Panc1 (cell line): ENCODE data around the gene APOL5. TPM values are rescaled to one million over a fixed set of nuclear protein-coding genes. Genes with fewer than 3 reads are reported as not detected.

Experiments used
- ATAC-seq: fragments of 200-7000 bp; cut with Tn5 transposase; 2 replicates; pipeline ENCODE4 v1.9.1; 2020; ENCODE audit warnings: mild to moderate bottlenecking, moderate library complexity
- BruUV-seq: library from RNA; stranded (reverse); fragments of 400-500 nt; replicated peaks from 2 replicates; lab custom pipeline; 2021; lab: Mats Ljungman, UMichigan
- CTCF ChIA-PET: fragments of 300-600 bp; sonication (Branson Sonifier 250); formaldehyde crosslinking; loops from one replicate; lab custom pipeline; 2022; ENCODE audit warnings: antibody characterized with exemption; lab: Charles Lee
- POLR2A ChIA-PET: fragments of 300-600 bp; sonication (Branson Sonifier 250); formaldehyde crosslinking; loops from one replicate; lab custom pipeline; 2022; ENCODE audit warnings: antibody characterized with exemption; lab: Charles Lee
- DNase-seq: peaks from one replicate; pipeline ENCODE4 v3.0.0-alpha.2; 2010; ENCODE audit warnings: low read depth, low spot score
- H3K27ac ChIP-seq: 2 replicates; pipeline ENCODE4 v1.5.1; 2011; ENCODE audit warnings: mild to moderate bottlenecking, low read length, inconsistent platforms
- H3K27me3 ChIP-seq: fragments of 200-500 bp; sonication (Bioruptor generic); 2 replicates; pipeline ENCODE4 v1.6.0; 2014; ENCODE audit warnings: low read length, inconsistent platforms; ENCODE audit not compliant: control insufficient read depth, insufficient read depth
- H3K36me3 ChIP-seq: fragments of 200-500 bp; sonication (Bioruptor generic); 2 replicates; pipeline ENCODE4 v1.5.1; 2014; ENCODE audit warnings: inconsistent platforms, mild to moderate bottlenecking, low read length, moderate library complexity; ENCODE audit not compliant: control insufficient read depth, insufficient read depth
- H3K4me1 ChIP-seq: 2 replicates; pipeline ENCODE4 v1.5.1; 2011; ENCODE audit warnings: inconsistent platforms, mild to moderate bottlenecking, low read length, moderate library complexity; ENCODE audit not compliant: control insufficient read depth, insufficient read depth
- H3K4me3 ChIP-seq, 2 experiments: 2 replicates each; pipeline ENCODE4 v1.5.1; 2011 to 2012; ENCODE audit warnings: low read depth in 2 of 2, low read length in 2 of 2, mild to moderate bottlenecking in 2 of 2, inconsistent platforms in 1 of 2, moderate library complexity in 1 of 2
- H3K9me3 ChIP-seq: fragments of 200-500 bp; sonication (Bioruptor generic); 2 replicates; pipeline ENCODE4 v1.5.1; 2014; ENCODE audit warnings: low read depth, mild to moderate bottlenecking, inconsistent platforms, low read length, moderate library complexity; ENCODE audit not compliant: control insufficient read depth, insufficient read depth
- POLR2AphosphoS5 ChIP-seq: IDR thresholded peaks from 2 replicates; pipeline ENCODE4 v1.6.1; 2012; ENCODE audit warnings: mild to moderate bottlenecking, low read depth, low read length, moderate library complexity
- SIN3A ChIP-seq: IDR thresholded peaks from 2 replicates; pipeline ENCODE4 v1.6.1; 2012; ENCODE audit warnings: low read depth, mild to moderate bottlenecking, low read length, moderate library complexity, borderline replicate concordance; ENCODE audit not compliant: insufficient read depth
- TCF7L2 ChIP-seq: IDR thresholded peaks from 2 replicates; pipeline ENCODE4 v1.6.1; 2011; ENCODE audit warnings: mild to moderate bottlenecking, low read depth, low read length, inconsistent platforms
- in situ Hi-C: cut with HindIII; loops from 2 replicates; pipeline ENCODE4 v1.10.0; 2016; ENCODE audit warnings: low sequenced_read_pairs, low pct_unique_long_range_greater_than_20kb
- intact Hi-C: fragments of 100-400 bp; cut with micrococcal nuclease; formaldehyde crosslinking; loops from one replicate; pipeline ENCODE4 v1.10.0; 2022; ENCODE audit not compliant: unreplicated experiment
- total RNA-seq: library from RNA; stranded (reverse); gene quantifications from one replicate; pipeline ENCODE4 v1.2.1, GENCODE V29; 2021; ENCODE audit not compliant: unreplicated experiment
- TF ChIP-seq, protein P1 (sequence below), 2 experiments: IDR thresholded peaks; 2 replicates each; pipeline ENCODE4 v1.6.1; 2011 to 2012; ENCODE audit warnings: low read depth in 2 of 2, control low read depth in 1 of 2, low read length in 1 of 2, mild to moderate bottlenecking in 1 of 2, moderate library complexity in 1 of 2; ENCODE audit not compliant: insufficient read depth in 1 of 2
- TF ChIP-seq, protein P2 (sequence below): fragments of 450-650 bp; IDR thresholded peaks from 2 replicates; pipeline ENCODE4 v1.5.1; 2017; ENCODE audit warnings: mild to moderate bottlenecking

The APOL5 gene
- total RNA-seq, 1 experiment from 2014 or later, result not detected

DNA sequence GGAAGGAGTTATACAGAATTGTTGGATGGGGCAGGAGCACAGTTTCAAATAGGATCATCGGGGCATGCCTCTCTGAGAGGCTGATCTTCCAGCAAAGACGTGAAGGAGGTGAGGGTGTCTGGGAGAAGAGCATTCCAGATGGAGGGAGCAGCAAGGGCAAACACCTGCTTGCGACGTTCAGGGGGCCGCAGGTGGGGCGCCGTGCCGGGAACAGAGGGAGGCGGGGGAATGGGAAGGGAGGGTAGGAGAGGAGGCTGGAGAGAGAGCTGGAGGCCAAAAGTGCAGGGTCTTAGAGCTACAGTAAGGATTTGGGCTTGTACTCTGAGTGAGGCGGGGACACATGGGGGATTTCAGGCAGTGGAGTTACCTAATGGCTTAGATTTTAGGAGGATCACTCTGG, 13.6 kb downstream of the APOL5 start:
- no TSS peak for BruUV-seq
- no peak overlapping the region for H3K4me3 ChIP-seq
- no peaks in the 10 kb centered on the region for H3K4me1 ChIP-seq
- no peaks in the 10 kb centered on the region for H3K36me3 ChIP-seq
- DNase-seq (no peak), ATAC-seq (no peak)
- no peak overlapping the region for H3K27ac ChIP-seq
- H3K9me3 ChIP-seq, result no peaks in the 10 kb centered on the region
- intact Hi-C loops (no loop called here), in situ Hi-C loops (no loop called here)
- ChIA-PET CTCF (no interaction called here), POLR2A (no interaction called here)
- TF ChIP-seq TCF7L2 (no peak), POLR2AphosphoS5 (no peak), SIN3A (no peak)
- TF ChIP-seq, protein P1, sequence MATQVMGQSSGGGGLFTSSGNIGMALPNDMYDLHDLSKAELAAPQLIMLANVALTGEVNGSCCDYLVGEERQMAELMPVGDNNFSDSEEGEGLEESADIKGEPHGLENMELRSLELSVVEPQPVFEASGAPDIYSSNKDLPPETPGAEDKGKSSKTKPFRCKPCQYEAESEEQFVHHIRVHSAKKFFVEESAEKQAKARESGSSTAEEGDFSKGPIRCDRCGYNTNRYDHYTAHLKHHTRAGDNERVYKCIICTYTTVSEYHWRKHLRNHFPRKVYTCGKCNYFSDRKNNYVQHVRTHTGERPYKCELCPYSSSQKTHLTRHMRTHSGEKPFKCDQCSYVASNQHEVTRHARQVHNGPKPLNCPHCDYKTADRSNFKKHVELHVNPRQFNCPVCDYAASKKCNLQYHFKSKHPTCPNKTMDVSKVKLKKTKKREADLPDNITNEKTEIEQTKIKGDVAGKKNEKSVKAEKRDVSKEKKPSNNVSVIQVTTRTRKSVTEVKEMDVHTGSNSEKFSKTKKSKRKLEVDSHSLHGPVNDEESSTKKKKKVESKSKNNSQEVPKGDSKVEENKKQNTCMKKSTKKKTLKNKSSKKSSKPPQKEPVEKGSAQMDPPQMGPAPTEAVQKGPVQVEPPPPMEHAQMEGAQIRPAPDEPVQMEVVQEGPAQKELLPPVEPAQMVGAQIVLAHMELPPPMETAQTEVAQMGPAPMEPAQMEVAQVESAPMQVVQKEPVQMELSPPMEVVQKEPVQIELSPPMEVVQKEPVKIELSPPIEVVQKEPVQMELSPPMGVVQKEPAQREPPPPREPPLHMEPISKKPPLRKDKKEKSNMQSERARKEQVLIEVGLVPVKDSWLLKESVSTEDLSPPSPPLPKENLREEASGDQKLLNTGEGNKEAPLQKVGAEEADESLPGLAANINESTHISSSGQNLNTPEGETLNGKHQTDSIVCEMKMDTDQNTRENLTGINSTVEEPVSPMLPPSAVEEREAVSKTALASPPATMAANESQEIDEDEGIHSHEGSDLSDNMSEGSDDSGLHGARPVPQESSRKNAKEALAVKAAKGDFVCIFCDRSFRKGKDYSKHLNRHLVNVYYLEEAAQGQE (IDR thresholded peaks at IDR 0.05; ENCODE audit: insufficient read depth in 1 of 2, low read depth in 2 of 2, low read length in 1 of 2), result no peak
- TF ChIP-seq, protein P2, sequence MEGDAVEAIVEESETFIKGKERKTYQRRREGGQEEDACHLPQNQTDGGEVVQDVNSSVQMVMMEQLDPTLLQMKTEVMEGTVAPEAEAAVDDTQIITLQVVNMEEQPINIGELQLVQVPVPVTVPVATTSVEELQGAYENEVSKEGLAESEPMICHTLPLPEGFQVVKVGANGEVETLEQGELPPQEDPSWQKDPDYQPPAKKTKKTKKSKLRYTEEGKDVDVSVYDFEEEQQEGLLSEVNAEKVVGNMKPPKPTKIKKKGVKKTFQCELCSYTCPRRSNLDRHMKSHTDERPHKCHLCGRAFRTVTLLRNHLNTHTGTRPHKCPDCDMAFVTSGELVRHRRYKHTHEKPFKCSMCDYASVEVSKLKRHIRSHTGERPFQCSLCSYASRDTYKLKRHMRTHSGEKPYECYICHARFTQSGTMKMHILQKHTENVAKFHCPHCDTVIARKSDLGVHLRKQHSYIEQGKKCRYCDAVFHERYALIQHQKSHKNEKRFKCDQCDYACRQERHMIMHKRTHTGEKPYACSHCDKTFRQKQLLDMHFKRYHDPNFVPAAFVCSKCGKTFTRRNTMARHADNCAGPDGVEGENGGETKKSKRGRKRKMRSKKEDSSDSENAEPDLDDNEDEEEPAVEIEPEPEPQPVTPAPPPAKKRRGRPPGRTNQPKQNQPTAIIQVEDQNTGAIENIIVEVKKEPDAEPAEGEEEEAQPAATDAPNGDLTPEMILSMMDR, result no peak
- H3K27me3 ChIP-seq, result no peaks in the 10 kb centered on the region

DNA sequence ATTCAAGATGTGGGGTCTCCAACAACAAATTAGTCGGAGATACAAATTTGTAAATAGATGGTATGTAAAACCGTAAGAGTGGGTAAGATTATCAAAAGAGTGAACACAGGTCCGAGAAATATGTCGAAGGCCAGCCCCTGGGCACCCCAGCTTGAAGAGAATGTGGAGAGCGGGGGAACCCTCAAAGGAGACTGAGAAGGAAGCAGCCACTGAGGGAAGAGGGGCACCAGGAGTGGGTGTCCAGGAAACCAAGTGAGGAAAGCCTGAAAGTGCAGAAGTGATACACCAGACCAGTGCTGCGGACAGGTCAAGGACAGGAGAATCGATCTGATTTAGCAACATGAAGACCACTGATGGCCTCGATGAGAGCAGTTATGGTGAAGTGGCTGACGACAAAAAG, 14.4 kb downstream of the APOL5 start:
- no TSS peak for BruUV-seq
- H3K27me3 ChIP-seq, result no peaks in the 10 kb centered on the region
- no peaks in the 10 kb centered on the region for H3K9me3 ChIP-seq
- no peaks in the 10 kb centered on the region for H3K4me1 ChIP-seq
- ATAC-seq (no peak), DNase-seq (no peak)
- H3K4me3 ChIP-seq, result no peak overlapping the region
- H3K36me3 ChIP-seq, result no peaks in the 10 kb centered on the region
- ChIA-PET POLR2A (no interaction called here), CTCF (no interaction called here)
- TF ChIP-seq, protein P2, result no peak
- no peak for TF ChIP-seq SIN3A
- TF ChIP-seq TCF7L2, result no peak
- TF ChIP-seq POLR2AphosphoS5, result no peak
- TF ChIP-seq, protein P1 (IDR thresholded peaks at IDR 0.05; ENCODE audit: insufficient read depth in 1 of 2, low read depth in 2 of 2, low read length in 1 of 2), result no peak
- H3K27ac ChIP-seq, result no peak overlapping the region
- intact Hi-C loops, result no loop called here
- in situ Hi-C loops, result no loop called here
